Type B pancreatic cell (in vitro differentiated cells): ENCODE measurements around the gene RNF212. TPM values are rescaled to one million over a fixed set of nuclear protein-coding genes. Genes with fewer than 3 reads are reported as not detected.

Experiments used
- DNase-seq: peaks from one replicate; pipeline ENCODE4 v3.0.0; 2021; ENCODE audit warnings: mixed read lengths; ENCODE audit not compliant: unreplicated experiment; ENCODE audit errors: extremely low spot score
- H3K27ac Mint-ChIP-seq: 2 replicates; pipeline ENCODE4 v1.8.0; 2021; ENCODE audit warnings: mild to moderate bottlenecking, mixed read lengths
- H3K27me3 Mint-ChIP-seq: 2 replicates; pipeline ENCODE4 v1.8.0; 2021; ENCODE audit warnings: mixed read lengths
- H3K36me3 Mint-ChIP-seq: 2 replicates; pipeline ENCODE4 v1.8.0; 2021; ENCODE audit warnings: mixed read lengths
- H3K4me1 Mint-ChIP-seq: one replicate; pipeline ENCODE4 v1.8.0; 2021; ENCODE audit warnings: mixed read lengths; ENCODE audit not compliant: unreplicated experiment
- H3K4me3 Mint-ChIP-seq: 2 replicates; pipeline ENCODE4 v1.8.0; 2021; ENCODE audit warnings: mild to moderate bottlenecking, mixed read lengths
- H3K9me3 Mint-ChIP-seq: 2 replicates; pipeline ENCODE4 v1.8.0; 2021; ENCODE audit warnings: mixed read lengths
- CTCF ChIP-seq: fragments of 200-600 bp; sonication (generic); conservative IDR thresholded peaks from 2 replicates; pipeline ENCODE4 v1.5.0; 2021; ENCODE audit warnings: antibody characterized with exemption, mild to moderate bottlenecking
- total RNA-seq: library from RNA; stranded (reverse); gene quantifications from 2 replicates; pipeline ENCODE4 v1.2.1, GENCODE V29; 2021; ENCODE audit warnings: low replicate concordance

RNF212 gene
- total RNA-seq, 1 donor from 2014 or later: 3.5 TPM

GRCh38 chr4:1036976-1037810 is 76.2 kb downstream of the RNF212 start:
- no peak for DNase-seq
- TF ChIP-seq CTCF: no peak
- Mint-ChIP-seq H3K27me3 (no peaks in the 10 kb centered on the region), H3K36me3 (no peaks in the 10 kb centered on the region), H3K4me1 (peaks cover 10% of the 10 kb centered on the region), H3K9me3 (no peaks in the 10 kb centered on the region), H3K27ac (no peak overlapping the region), H3K4me3 (no peak overlapping the region)

GRCh38 chr4:1036095-1036494 is 77.3 kb downstream of the RNF212 start:
- no peak overlapping the region for H3K27ac Mint-ChIP-seq
- no peaks in the 10 kb centered on the region for H3K36me3 Mint-ChIP-seq
- TF ChIP-seq CTCF: no peak
- H3K4me1 Mint-ChIP-seq: peaks cover 4% of the 10 kb centered on the region
- H3K9me3 Mint-ChIP-seq: no peaks in the 10 kb centered on the region
- no peak overlapping the region for H3K4me3 Mint-ChIP-seq
- no peak for DNase-seq
- no peaks in the 10 kb centered on the region for H3K27me3 Mint-ChIP-seq

- Mint-ChIP-seq H3K9me3 (no peaks in the 10 kb centered on the region), H3K4me3 (no peak overlapping the region), H3K36me3 (no peaks in the 10 kb centered on the region), H3K27me3 (no peaks in the 10 kb centered on the region), H3K27ac (no peak overlapping the region), H3K4me1 (peaks cover 4% of the 10 kb centered on the region)
- no peak for TF ChIP-seq CTCF
- no peak for DNase-seq
These were observed 77.9 kb downstream of the RNF212 start for GRCh38 chr4:1035510-1035909.

- Mint-ChIP-seq H3K36me3 (no peaks in the 10 kb centered on the region), H3K9me3 (no peaks in the 10 kb centered on the region), H3K4me1 (no peaks in the 10 kb centered on the region), H3K27ac (no peak overlapping the region), H3K4me3 (no peak overlapping the region), H3K27me3 (no peaks in the 10 kb centered on the region)
- DNase-seq: no peak
- TF ChIP-seq CTCF: no peak
These were observed 79.4 kb downstream of the RNF212 start for GRCh38 chr4:1033840-1034551.

- Mint-ChIP-seq H3K4me1 (no peaks in the 10 kb centered on the region), H3K9me3 (no peaks in the 10 kb centered on the region), H3K27me3 (no peaks in the 10 kb centered on the region), H3K36me3 (no peaks in the 10 kb centered on the region), H3K27ac (no peak overlapping the region), H3K4me3 (no peak overlapping the region)
- DNase-seq: no peak
- no peak for TF ChIP-seq CTCF
These were observed 80.5 kb downstream of the RNF212 start for GRCh38 chr4:1032861-1033260.
